ENCODE data around the gene NVL. TPM values are rescaled to one million over a fixed set of nuclear protein-coding genes. Genes with fewer than 3 reads are reported as not detected.

NVL gene
- total and polyA plus RNA-seq, 2 donors from 2014 or later, result 16.3 to 24.0 TPM

GRCh38 chr1:224331824-224332223 lies 1.9 kb upstream of the NVL start:
- Histone ChIP-seq H3K27ac (ENCODE audit: low read depth in 2 of 2, low read length in 2 of 2) (no peak overlapping the region), H3K36me3 (ENCODE audit: control insufficient read depth in 2 of 3, insufficient read depth in 3 of 3, low read length in 3 of 3) (no peaks in the 10 kb centered on the region), H3K4me1 (ENCODE audit: control insufficient read depth in 2 of 3, insufficient read depth in 2 of 3, low read depth in 1 of 3, low read length in 3 of 3) (peaks cover 0 to 4% (median 0%) of the 10 kb centered on the region in 3 donors), H3K4me3 (ENCODE audit: low read length in 3 of 3) (no peak overlapping the region), H3K9ac (ENCODE audit: low read length in 3 of 3) (no peak overlapping the region), H3K9me3 (ENCODE audit: control insufficient read depth in 2 of 3, insufficient read depth in 1 of 3, low read length in 3 of 3) (no peaks in the 10 kb centered on the region), H3K27me3 (ENCODE audit: control insufficient read depth, insufficient read depth, low read length) (no peaks in the 10 kb centered on the region)
- DNase-seq (no peak), FAIRE-seq (no peak)
- TF ChIP-seq CTCF (IDR thresholded peaks at IDR 0.05; ENCODE audit: borderline replicate concordance, extremely low read depth, insufficient read depth), result no peak
- intact Hi-C loops (cut with DNase I), result no loop called here

- Histone ChIP-seq H3K4me3 (ENCODE audit: low read length in 3 of 3) (peak overlapping the region in 1 of 3 donors; percentile 91), H3K9me3 (ENCODE audit: control insufficient read depth in 2 of 3, insufficient read depth in 1 of 3, low read length in 3 of 3) (no peaks in the 10 kb centered on the region), H3K36me3 (ENCODE audit: control insufficient read depth in 2 of 3, insufficient read depth in 3 of 3, low read length in 3 of 3) (no peaks in the 10 kb centered on the region), H3K9ac (ENCODE audit: low read length in 3 of 3) (no peak overlapping the region), H3K27me3 (ENCODE audit: control insufficient read depth, insufficient read depth, low read length) (no peaks in the 10 kb centered on the region), H3K27ac (ENCODE audit: low read depth in 2 of 2, low read length in 2 of 2) (no peak overlapping the region), H3K4me1 (ENCODE audit: control insufficient read depth in 2 of 3, insufficient read depth in 2 of 3, low read depth in 1 of 3, low read length in 3 of 3) (peaks cover 0 to 4% (median 0%) of the 10 kb centered on the region in 3 donors)
- intact Hi-C loops (cut with DNase I), result no loop called here
- FAIRE-seq, result no peak
- no peak for TF ChIP-seq CTCF (IDR thresholded peaks at IDR 0.05; ENCODE audit: borderline replicate concordance, extremely low read depth, insufficient read depth)
- no peak for DNase-seq
Observed at GRCh38 chr1:224331326-224331725, 1.4 kb upstream of the NVL start.

GRCh38 chr1:224329484-224329841 lies 509 bp downstream of the NVL start:
- H3K4me3 ChIP-seq (ENCODE audit: low read length in 3 of 3), result peak overlapping the region; percentile 91 to 97 (median 95)
- H3K9me3 ChIP-seq (ENCODE audit: control insufficient read depth in 2 of 3, insufficient read depth in 1 of 3, low read length in 3 of 3), result no peaks in the 10 kb centered on the region
- H3K9ac ChIP-seq (ENCODE audit: low read length in 3 of 3), result peak overlapping the region; percentile 93 to 95 (median 94)
- H3K27ac ChIP-seq (ENCODE audit: low read depth in 2 of 2, low read length in 2 of 2), result peak overlapping the region in 1 of 2 donors; percentile 94
- FAIRE-seq, result no peak
- H3K27me3 ChIP-seq (ENCODE audit: control insufficient read depth, insufficient read depth, low read length), result no peaks in the 10 kb centered on the region
- peaks cover 0 to 4% (median 0%) of the 10 kb centered on the region in 3 donors for H3K4me1 ChIP-seq (ENCODE audit: control insufficient read depth in 2 of 3, insufficient read depth in 2 of 3, low read depth in 1 of 3, low read length in 3 of 3)
- no peaks in the 10 kb centered on the region for H3K36me3 ChIP-seq (ENCODE audit: control insufficient read depth in 2 of 3, insufficient read depth in 3 of 3, low read length in 3 of 3)
- no peak for DNase-seq
- no peak for TF ChIP-seq CTCF (IDR thresholded peaks at IDR 0.05; ENCODE audit: borderline replicate concordance, extremely low read depth, insufficient read depth)
- intact Hi-C loops (cut with DNase I), result loop anchor here (10.0 kb wide), 1 partner anchor 205 kb away; no protein-coding TSS in a partner anchor

GRCh38 chr1:224328644-224329043 lies 1.3 kb downstream of the NVL start:
- H3K4me1 ChIP-seq (ENCODE audit: control insufficient read depth in 2 of 3, insufficient read depth in 2 of 3, low read depth in 1 of 3, low read length in 3 of 3), result peaks cover 0 to 4% (median 0%) of the 10 kb centered on the region in 3 donors
- H3K4me3 ChIP-seq (ENCODE audit: low read length in 3 of 3), result no peak overlapping the region
- intact Hi-C loops (cut with DNase I), result loop anchor here (10.0 kb wide), 1 partner anchor 204 kb away; no protein-coding TSS in a partner anchor
- no peaks in the 10 kb centered on the region for H3K9me3 ChIP-seq (ENCODE audit: control insufficient read depth in 2 of 3, insufficient read depth in 1 of 3, low read length in 3 of 3)
- DNase-seq (no peak), FAIRE-seq (no peak)
- no peak overlapping the region for H3K9ac ChIP-seq (ENCODE audit: low read length in 3 of 3)
- H3K36me3 ChIP-seq (ENCODE audit: control insufficient read depth in 2 of 3, insufficient read depth in 3 of 3, low read length in 3 of 3), result no peaks in the 10 kb centered on the region
- H3K27me3 ChIP-seq (ENCODE audit: control insufficient read depth, insufficient read depth, low read length), result no peaks in the 10 kb centered on the region
- no peak for TF ChIP-seq CTCF (IDR thresholded peaks at IDR 0.05; ENCODE audit: borderline replicate concordance, extremely low read depth, insufficient read depth)
- H3K27ac ChIP-seq (ENCODE audit: low read depth in 2 of 2, low read length in 2 of 2), result no peak overlapping the region
